OCI-M1 (cell line): ENCODE measurements around the gene CAMKMT.

Experiments
- DNase-seq: peaks from one replicate; lab custom pipeline; 2025; lab: John Stamatoyannopoulos, UW

CAMKMT gene

GRCh38 chr2:44743473-44743872 lies 381.7 kb downstream of the CAMKMT start:
- no peak for DNase-seq

- DNase-seq, result no peak
Measured at GRCh38 chr2:44744961-44745892, 383.5 kb downstream of the CAMKMT start.

- no peak for DNase-seq
Measured at GRCh38 chr2:44745922-44746766, 384.4 kb downstream of the CAMKMT start.

- DNase-seq, result no peak
Measured at GRCh38 chr2:44746856-44747615, 385.3 kb downstream of the CAMKMT start.

DNA sequence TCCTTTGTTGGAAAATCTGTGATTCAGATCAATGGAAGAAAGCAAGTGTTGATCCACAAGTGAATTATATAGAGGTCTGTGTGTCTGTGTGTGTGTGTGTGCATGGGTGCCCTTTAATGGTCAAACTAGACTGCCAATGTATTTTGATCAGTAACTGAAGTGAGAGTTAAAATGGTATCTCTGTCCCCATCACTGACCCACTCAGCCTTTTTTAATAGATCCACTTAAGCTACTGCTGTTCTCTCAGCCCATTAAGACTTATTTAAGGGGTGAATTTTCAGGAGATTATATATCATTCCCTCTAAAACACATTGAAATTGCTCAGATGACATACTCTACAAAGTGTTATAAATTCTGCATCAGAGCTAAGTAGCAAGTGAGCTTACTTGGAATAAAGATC lies 386.0 kb downstream of the CAMKMT start:
- DNase-seq, result no peak

- DNase-seq, result peak; percentile 33
Measured at GRCh38 chr2:44751754-44752479, 390.2 kb downstream of the CAMKMT start.

- no peak for DNase-seq
Measured at GRCh38 chr2:44752761-44753160, 391.0 kb downstream of the CAMKMT start.

- peak; percentile 92 for DNase-seq
Measured at GRCh38 chr2:44753552-44754285, 392.0 kb downstream of the CAMKMT start.

DNA sequence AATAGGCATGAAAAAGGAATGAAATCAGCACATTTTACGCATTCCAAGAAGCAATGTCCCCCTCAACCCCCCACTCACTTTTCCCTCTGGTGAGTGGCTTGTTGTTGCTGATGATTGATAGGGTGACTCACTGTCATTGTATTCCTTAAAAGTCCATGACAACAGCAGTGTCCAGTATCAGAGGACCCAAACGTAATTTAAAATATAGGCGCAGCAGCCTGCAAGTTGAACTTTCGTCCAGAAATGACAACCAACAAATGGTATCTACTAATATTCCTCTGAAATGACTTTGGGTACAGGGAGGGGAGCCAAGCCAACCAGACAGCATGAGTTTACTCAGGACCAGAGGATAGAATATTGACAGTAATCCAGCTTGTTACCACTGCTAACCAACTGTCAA lies 396.8 kb downstream of the CAMKMT start:
- DNase-seq, result no peak

- DNase-seq, result no peak
Measured at GRCh38 chr2:44759823-44760222, 398.1 kb downstream of the CAMKMT start.

GRCh38 chr2:44763275-44763782 lies 401.6 kb downstream of the CAMKMT start:
- no peak for DNase-seq

- DNase-seq, result no peak
Measured at GRCh38 chr2:44766220-44766619, 404.5 kb downstream of the CAMKMT start.

DNA sequence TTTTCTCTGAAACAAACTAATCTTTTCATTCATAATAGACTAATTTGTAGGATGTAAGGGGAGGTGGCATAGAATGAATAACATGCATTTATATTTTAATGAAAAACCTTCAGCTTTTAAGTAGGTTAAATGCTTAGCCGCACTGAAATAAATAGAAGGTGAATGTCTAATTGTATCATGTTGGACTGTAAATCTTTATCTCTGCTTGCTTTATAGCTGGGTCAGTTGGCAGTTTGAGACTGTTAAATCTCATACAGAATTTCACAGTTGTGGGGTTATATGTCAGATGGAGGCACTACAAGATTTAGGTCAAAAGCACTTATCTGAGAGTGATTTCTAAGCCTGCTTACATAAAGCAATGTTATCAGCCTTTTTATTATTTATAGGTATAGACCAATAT lies 405.0 kb downstream of the CAMKMT start:
- DNase-seq, result no peak

DNA sequence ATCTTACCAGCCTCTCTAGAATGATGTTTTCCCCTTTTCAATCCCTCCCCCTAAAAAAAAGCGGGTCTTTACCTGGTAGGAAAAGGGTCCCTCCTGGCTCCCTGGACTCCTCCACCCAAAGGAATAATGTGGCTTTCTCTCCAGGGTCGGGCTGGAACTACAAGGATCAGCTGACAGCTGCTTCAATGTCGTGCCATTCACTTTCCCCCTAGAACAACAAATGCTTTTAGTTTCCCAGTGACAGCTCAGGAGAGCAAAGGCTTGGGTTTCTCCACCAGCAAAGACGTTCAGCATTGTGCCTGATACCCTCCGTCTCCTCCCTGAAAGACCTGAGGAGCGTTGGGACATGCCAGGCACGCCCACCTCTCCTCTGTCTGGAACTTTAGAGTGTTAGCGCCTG lies 405.9 kb downstream of the CAMKMT start:
- no peak for DNase-seq

DNA sequence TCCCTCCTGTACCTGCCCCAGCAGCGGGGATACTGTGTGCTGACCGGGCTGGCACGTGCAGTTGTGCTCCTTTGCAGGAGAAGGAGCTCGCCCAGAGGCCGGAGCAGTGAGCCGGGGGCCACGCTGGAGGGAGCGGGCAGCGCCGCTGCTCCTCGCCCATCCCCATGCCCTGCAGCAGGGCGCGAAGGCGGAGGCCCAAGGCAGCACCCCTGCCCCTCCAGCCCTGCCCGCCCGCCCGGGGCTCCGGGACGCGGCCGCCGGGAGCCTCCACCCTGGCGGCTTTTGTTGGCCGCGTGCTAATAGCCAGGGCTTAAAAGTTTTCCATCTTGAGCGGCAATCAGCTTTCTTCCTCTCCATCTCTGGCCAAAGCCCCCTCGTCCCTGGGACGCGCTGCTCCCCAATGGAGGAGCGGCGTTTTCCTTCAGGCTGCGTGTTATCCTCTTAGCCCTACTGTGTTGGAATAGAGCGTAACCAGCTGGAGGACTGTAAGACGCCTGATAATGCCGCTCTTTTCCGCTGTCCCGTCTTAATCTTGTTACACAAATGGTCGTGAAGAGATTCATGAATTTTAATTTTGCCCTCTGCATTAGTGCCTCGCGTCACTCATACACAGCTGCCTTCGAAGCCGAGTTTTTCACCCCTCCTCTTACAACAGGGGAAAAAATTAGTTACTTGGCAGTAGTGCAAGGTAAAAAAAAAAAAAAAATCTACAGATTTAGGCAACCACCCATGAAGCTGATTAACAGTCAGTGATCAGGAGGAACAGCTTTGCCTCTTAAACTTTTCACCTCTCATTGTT lies 406.9 kb downstream of the CAMKMT start:
- no peak for DNase-seq

GRCh38 chr2:44769349-44770011 lies 407.7 kb downstream of the CAMKMT start:
- DNase-seq, result peak; percentile 44

DNA sequence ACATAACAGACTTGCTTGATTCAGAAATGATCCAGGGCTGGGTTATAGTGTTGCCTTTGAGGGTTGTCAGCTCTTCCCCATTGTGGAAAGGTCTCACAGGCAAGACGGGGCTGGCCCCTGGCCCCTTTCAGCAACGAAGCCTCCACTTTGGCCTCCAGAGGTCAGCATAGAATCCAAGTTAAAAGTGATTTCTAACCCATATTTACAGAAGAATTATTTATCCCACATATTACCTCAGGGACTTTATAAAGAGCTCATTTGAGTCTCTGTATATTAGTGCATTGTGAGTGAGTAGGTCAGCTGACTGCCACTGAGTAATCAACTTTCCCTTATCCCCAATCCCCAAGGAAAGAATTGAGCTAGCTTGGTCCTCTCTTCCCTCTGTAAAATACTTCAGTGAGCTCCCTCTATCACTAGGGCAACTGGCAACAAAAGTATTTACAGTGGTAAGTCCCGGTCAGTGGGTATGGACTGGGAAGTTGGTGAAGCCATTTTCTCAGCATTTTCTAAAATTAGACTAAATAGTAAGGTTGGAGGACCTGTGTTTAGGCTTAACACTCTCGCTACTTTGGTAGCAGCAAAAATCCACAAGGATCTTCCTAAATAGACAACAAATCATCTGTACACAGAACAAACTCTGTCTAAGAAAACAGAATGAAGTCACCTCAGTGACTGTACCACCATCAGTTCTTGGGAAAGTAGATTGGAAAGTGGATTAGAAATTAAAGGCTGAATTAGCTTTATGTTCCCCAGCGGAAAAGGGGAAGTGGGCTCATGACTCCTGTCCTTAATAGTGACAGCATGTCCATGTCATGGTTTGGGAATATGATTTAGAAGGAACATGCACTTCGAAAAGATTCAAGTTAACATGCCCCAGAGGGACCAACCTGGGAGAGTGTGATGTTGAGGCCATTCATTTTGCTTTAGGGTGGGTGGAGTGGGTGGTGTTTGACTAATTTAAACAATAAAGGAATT lies 408.8 kb downstream of the CAMKMT start:
- no peak for DNase-seq

DNA sequence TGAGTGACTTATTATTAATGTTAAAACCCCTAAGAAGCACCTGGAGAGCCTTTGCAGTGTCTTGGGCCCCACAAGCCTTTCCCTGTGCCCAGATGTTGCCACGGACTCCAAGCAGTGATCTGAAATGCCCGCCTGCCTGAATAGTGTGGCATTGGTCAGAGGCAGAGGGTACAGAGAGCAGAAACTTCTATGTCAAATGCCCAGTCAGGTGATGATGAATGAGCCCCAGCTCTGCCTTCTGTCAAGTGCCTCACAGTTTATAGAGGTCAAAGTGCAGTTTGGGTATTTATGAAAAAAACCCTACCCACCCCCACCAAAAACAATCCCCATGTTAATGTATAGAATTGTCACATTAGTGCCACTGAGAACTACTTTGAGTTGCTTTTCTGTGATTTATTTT lies 409.8 kb downstream of the CAMKMT start:
- no peak for DNase-seq
